ENCODE measurements around the gene AFMID.

Gene AFMID

GRCh38 chr17:78235885-78236284 is 48.7 kb downstream of the AFMID start:
- no peak overlapping the region for H3K4me3 ChIP-seq (replicated peaks; ENCODE audit: low read depth, low read length)
- no peak for DNase-seq (ENCODE audit: extremely low read depth, insufficient read length)
- no peaks in the 10 kb centered on the region for H3K36me3 ChIP-seq (ENCODE audit: control insufficient read depth, insufficient read depth, low read length)
- no peak for TF ChIP-seq CTCF (IDR thresholded peaks at IDR 0.05; ENCODE audit: insufficient read depth, low read length, poor library complexity, severe bottlenecking)
- peaks cover under 1% of the 10 kb centered on the region; the same call in 1 of the 2 replicates for H3K27me3 ChIP-seq (replicated peaks; ENCODE audit: control insufficient read depth, insufficient read depth, low read length)

GRCh38 chr17:78236362-78237127 is 49.4 kb downstream of the AFMID start:
- no peak for TF ChIP-seq CTCF (IDR thresholded peaks at IDR 0.05; ENCODE audit: insufficient read depth, low read length, poor library complexity, severe bottlenecking)
- Histone ChIP-seq H3K27me3 (replicated peaks; ENCODE audit: control insufficient read depth, insufficient read depth, low read length) (no peaks in the 10 kb centered on the region; the same call in 1 of the 2 replicates), H3K36me3 (ENCODE audit: control insufficient read depth, insufficient read depth, low read length) (no peaks in the 10 kb centered on the region), H3K4me3 (replicated peaks; ENCODE audit: low read depth, low read length) (no peak overlapping the region)
- no peak for DNase-seq (ENCODE audit: extremely low read depth, insufficient read length)

GRCh38 chr17:78237401-78238012 is 50.3 kb downstream of the AFMID start:
- Histone ChIP-seq H3K27me3 (replicated peaks; ENCODE audit: control insufficient read depth, insufficient read depth, low read length) (no peaks in the 10 kb centered on the region; the same call in 1 of the 2 replicates), H3K4me3 (replicated peaks; ENCODE audit: low read depth, low read length) (no peak overlapping the region), H3K36me3 (ENCODE audit: control insufficient read depth, insufficient read depth, low read length) (no peaks in the 10 kb centered on the region)
- DNase-seq (ENCODE audit: extremely low read depth, insufficient read length) = no peak
- TF ChIP-seq CTCF (IDR thresholded peaks at IDR 0.05; ENCODE audit: insufficient read depth, low read length, poor library complexity, severe bottlenecking) = no peak

- H3K27me3 ChIP-seq (replicated peaks; ENCODE audit: control insufficient read depth, insufficient read depth, low read length) = no peaks in the 10 kb centered on the region; the same call in 1 of the 2 replicates
- TF ChIP-seq CTCF (IDR thresholded peaks at IDR 0.05; ENCODE audit: insufficient read depth, low read length, poor library complexity, severe bottlenecking) = no peak
- DNase-seq (ENCODE audit: extremely low read depth, insufficient read length) = no peak
- no peaks in the 10 kb centered on the region for H3K36me3 ChIP-seq (ENCODE audit: control insufficient read depth, insufficient read depth, low read length)
- no peak overlapping the region for H3K4me3 ChIP-seq (replicated peaks; ENCODE audit: low read depth, low read length)
Measured at GRCh38 chr17:78238823-78239488, 51.8 kb downstream of the AFMID start.

GRCh38 chr17:78239489-78239931 is 52.3 kb downstream of the AFMID start:
- Histone ChIP-seq H3K4me3 (replicated peaks; ENCODE audit: low read depth, low read length) (no peak overlapping the region), H3K36me3 (ENCODE audit: control insufficient read depth, insufficient read depth, low read length) (no peaks in the 10 kb centered on the region), H3K27me3 (replicated peaks; ENCODE audit: control insufficient read depth, insufficient read depth, low read length) (no peaks in the 10 kb centered on the region)
- no peak for DNase-seq (ENCODE audit: extremely low read depth, insufficient read length)
- no peak for TF ChIP-seq CTCF (IDR thresholded peaks at IDR 0.05; ENCODE audit: insufficient read depth, low read length, poor library complexity, severe bottlenecking)

Data from GM06990 (cell line).